ENCODE measurements around the gene LDLRAD4. TPM values are rescaled to one million over a fixed set of nuclear protein-coding genes. Genes with fewer than 3 reads are reported as not detected.
A peak's percentile ranks its signal among the peaks of the same experiment; 100 is the strongest.

The LDLRAD4 gene
- total and polyA plus RNA-seq, 9 of the 15 experiments (the other 6 are each of a cell fraction or from before 2014, with no cell fraction given): 0.01 TPM; not detected in 8

DNA sequence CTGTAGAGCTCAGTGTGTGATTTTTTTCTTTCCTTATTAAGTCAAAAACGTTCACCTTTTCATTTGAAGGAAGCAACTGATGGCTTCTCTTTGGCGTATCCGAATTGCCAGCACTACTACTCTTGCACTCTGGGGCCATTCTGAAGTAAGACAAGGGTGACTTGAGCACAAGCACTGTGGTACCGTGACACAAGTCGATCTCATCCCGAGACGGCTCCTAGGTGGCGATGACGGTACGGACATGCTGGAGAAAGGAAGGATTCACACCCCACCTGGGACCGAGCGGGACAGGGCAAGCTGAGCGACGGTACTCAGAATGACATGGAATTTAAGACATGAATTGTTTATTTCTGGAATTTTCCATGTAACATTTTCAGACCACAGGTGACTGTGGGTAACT, 36.8 kb upstream of the LDLRAD4 start:
- TF ChIP-seq ZNF253 (CRISPR knock-in tag; conservative IDR thresholded peaks at IDR 0.05): no peak
- TF ChIP-seq NFE2 (IDR thresholded peaks at IDR 0.05; ENCODE audit: low read depth): no peak
- no peak for TF ChIP-seq CBX8 (IDR thresholded peaks at IDR 0.05; ENCODE audit: borderline replicate concordance, extremely low read depth, low read depth, low read length, poor library complexity, severe bottlenecking)
- TF ChIP-seq DACH1 (IDR thresholded peaks at IDR 0.05; ENCODE audit: partially characterized antibody): no peak
- BruUV-seq (replicated peaks): no TSS peak
- Histone ChIP-seq H3K9me3 (replicated peaks; ENCODE audit: control insufficient read depth, insufficient read depth, low read depth, low read length) (no peaks in the 10 kb centered on the region), H3K27ac (ENCODE audit: extremely low read depth, low read depth, low read length) (no peak overlapping the region), H3K9me1 (ENCODE audit: control insufficient read depth, insufficient read depth, low read length) (no peaks in the 10 kb centered on the region), H2AFZ (ENCODE audit: low read depth, low read length) (no peak overlapping the region), H4K20me1 (replicated peaks; ENCODE audit: control insufficient read depth, insufficient read depth, low read length) (0 out of 2 replicates have a peak, but pooled peaks cover 2% of the 10 kb centered on the region), H3K36me3 (ENCODE audit: control insufficient read depth, insufficient read depth, low read length) (no peaks in the 10 kb centered on the region), H3K4me1 (replicated peaks in 1 of 2; ENCODE audit: control insufficient read depth in 2 of 2, insufficient read depth in 2 of 2, low read length in 2 of 2) (peaks cover 5% of the 10 kb centered on the region in 2 experiments; a peak in 3 of 5 replicates), H3K27me3 (ENCODE audit: control insufficient read depth in 2 of 2, insufficient read depth in 2 of 2, low read length in 2 of 2) (peaks cover 33 to 48% of the 10 kb centered on the region in 2 experiments), H3K79me2 (ENCODE audit: control insufficient read depth, insufficient read depth, low read length) (no peaks in the 10 kb centered on the region), H3K4me3 (no peak overlapping the region), H3K4me2 (ENCODE audit: insufficient read depth, low read length) (peak overlapping the region; percentile 32), H3K9ac (ENCODE audit: insufficient read depth in 1 of 2, low read depth in 2 of 2, low read length in 2 of 2) (no peak overlapping the region)
- ATAC-seq (peak; percentile 57), DNase-seq (ENCODE audit: extremely low read depth in 1 of 4, low spot score in 3 of 4) (no peak), FAIRE-seq (peak; percentile 57)
- ChIA-PET CTCF (ENCODE audit: low intra/inter-chr PET ratio) (no interaction called here), POLR2A (no interaction called here)
- intact Hi-C loops (cut with micrococcal nuclease): no loop called here
- WGBS (ENCODE audit: insufficient coverage, low coverage, missing lambda C conversion rate): 6% methylated on average over 14 of the region's 14 CpGs
- in situ Hi-C loops (cut with MboI): no loop called here

DNA sequence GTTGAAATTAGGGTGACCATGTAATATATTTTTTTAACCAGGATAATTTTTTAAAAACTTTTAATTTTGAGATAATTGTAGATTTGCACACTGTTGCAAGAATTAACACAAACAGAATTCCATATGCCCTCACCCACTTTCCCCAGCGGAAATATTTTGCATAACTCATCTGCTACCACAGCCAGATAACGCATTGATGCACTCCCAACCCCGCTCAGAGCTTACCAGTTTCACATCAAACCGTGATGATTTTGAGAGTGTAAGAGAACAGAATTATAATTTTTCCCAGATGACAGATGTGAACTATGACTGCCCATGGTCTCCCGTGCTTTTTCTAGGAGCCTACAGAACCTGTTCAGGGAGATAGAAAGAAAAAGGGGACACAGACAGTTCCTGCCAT, 35.2 kb upstream of the LDLRAD4 start:
- H3K27ac ChIP-seq (ENCODE audit: extremely low read depth, low read depth, low read length): no peak overlapping the region
- 0 out of 2 replicates have a peak, but pooled peaks cover 2% of the 10 kb centered on the region for H4K20me1 ChIP-seq (replicated peaks; ENCODE audit: control insufficient read depth, insufficient read depth, low read length)
- H3K36me3 ChIP-seq (ENCODE audit: control insufficient read depth, insufficient read depth, low read length): no peaks in the 10 kb centered on the region
- H3K4me3 ChIP-seq: no peak overlapping the region
- no peaks in the 10 kb centered on the region for H3K9me3 ChIP-seq (replicated peaks; ENCODE audit: control insufficient read depth, insufficient read depth, low read depth, low read length)
- ATAC-seq (no peak), DNase-seq (ENCODE audit: extremely low read depth in 1 of 4, low spot score in 3 of 4) (no peak), FAIRE-seq (no peak)
- intact Hi-C loops (cut with micrococcal nuclease) (no loop called here), in situ Hi-C loops (cut with MboI) (no loop called here)
- BruUV-seq (replicated peaks): no TSS peak
- peaks cover 37 to 54% of the 10 kb centered on the region in 2 experiments for H3K27me3 ChIP-seq (ENCODE audit: control insufficient read depth in 2 of 2, insufficient read depth in 2 of 2, low read length in 2 of 2)
- no peak overlapping the region for H3K9ac ChIP-seq (ENCODE audit: insufficient read depth in 1 of 2, low read depth in 2 of 2, low read length in 2 of 2)
- H3K4me1 ChIP-seq (replicated peaks in 1 of 2; ENCODE audit: control insufficient read depth in 2 of 2, insufficient read depth in 2 of 2, low read length in 2 of 2): peaks cover 3 to 5% of the 10 kb centered on the region in 2 experiments; a peak in 3 of 5 replicates
- no peaks in the 10 kb centered on the region for H3K79me2 ChIP-seq (ENCODE audit: control insufficient read depth, insufficient read depth, low read length)
- CTCF ChIA-PET (ENCODE audit: low intra/inter-chr PET ratio): no interaction called here
- POLR2A ChIA-PET: interaction anchor here (0.9 kb wide), 1 partner anchor 12 kb away, joined by 3 read pairs; no protein-coding TSS in a partner anchor
- no peak overlapping the region for H3K4me2 ChIP-seq (ENCODE audit: insufficient read depth, low read length)
- H3K9me1 ChIP-seq (ENCODE audit: control insufficient read depth, insufficient read depth, low read length): no peaks in the 10 kb centered on the region
- H2AFZ ChIP-seq (ENCODE audit: low read depth, low read length): no peak overlapping the region
- 5% methylated on average over 5 of the region's 5 CpGs for WGBS (ENCODE audit: insufficient coverage, low coverage, missing lambda C conversion rate)
- TF ChIP-seq SP1 (CRISPR knock-in tag; IDR thresholded peaks at IDR 0.05): no peak
- TF ChIP-seq PHTF2 (CRISPR knock-in tag; IDR thresholded peaks at IDR 0.05): no peak
- no peak for TF ChIP-seq RHOXF2B (CRISPR knock-in tag; conservative IDR thresholded peaks at IDR 0.05)
- no peak for TF ChIP-seq ZNF778 (CRISPR knock-in tag; IDR thresholded peaks at IDR 0.05)
- TF ChIP-seq ZNF184 (CRISPR knock-in tag; IDR thresholded peaks at IDR 0.05): no peak
- no peak for TF ChIP-seq RAD21 (CRISPR knock-in tag; conservative IDR thresholded peaks at IDR 0.05 in 1 of 2, IDR thresholded peaks at IDR 0.05 in 1 of 2)
- no peak for TF ChIP-seq ZNF740 (CRISPR knock-in tag; IDR thresholded peaks at IDR 0.05)
- no peak for TF ChIP-seq ZNF740 (tag; IDR thresholded peaks at IDR 0.05)
- no peak for TF ChIP-seq CREBBP (IDR thresholded peaks at IDR 0.05; ENCODE audit: low read depth, low read length)
- TF ChIP-seq, protein P1, sequence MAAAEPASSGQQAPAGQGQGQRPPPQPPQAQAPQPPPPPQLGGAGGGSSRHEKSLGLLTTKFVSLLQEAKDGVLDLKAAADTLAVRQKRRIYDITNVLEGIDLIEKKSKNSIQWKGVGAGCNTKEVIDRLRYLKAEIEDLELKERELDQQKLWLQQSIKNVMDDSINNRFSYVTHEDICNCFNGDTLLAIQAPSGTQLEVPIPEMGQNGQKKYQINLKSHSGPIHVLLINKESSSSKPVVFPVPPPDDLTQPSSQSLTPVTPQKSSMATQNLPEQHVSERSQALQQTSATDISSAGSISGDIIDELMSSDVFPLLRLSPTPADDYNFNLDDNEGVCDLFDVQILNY (CRISPR knock-in tag; IDR thresholded peaks at IDR 0.05): no peak
- no peak for TF ChIP-seq ZNF785 (CRISPR knock-in tag; IDR thresholded peaks at IDR 0.05)
- TF ChIP-seq SRF (CRISPR knock-in tag; IDR thresholded peaks at IDR 0.05): no peak

All from K562 (cell line).